ENCODE measurements around the gene SEC16A.
A peak's percentile ranks its signal among the peaks of the same experiment; 100 is the strongest.

SEC16A gene

GRCh38 chr9:136529516-136530460 lies 46.9 kb upstream of the SEC16A start:
- no peak overlapping the region for H3K4me3 ChIP-seq (ENCODE audit: insufficient read length, low read depth)
- TF ChIP-seq SUZ12 (IDR thresholded peaks at IDR 0.05; ENCODE audit: extremely low read depth, insufficient read depth, insufficient read length) = no peak
- no peak for TF ChIP-seq ZNF274 (IDR thresholded peaks at IDR 0.05; ENCODE audit: low read depth, low read length)
- TF ChIP-seq YY1 (IDR thresholded peaks at IDR 0.05; ENCODE audit: insufficient read depth, insufficient read length) = no peak
- H3K36me3 ChIP-seq (ENCODE audit: insufficient read depth, insufficient read length, low read length) = peaks cover 53% of the 10 kb centered on the region
- peaks cover 11% of the 10 kb centered on the region; the same call in 1 of the 2 replicates for H3K9me3 ChIP-seq (ENCODE audit: insufficient read depth, low read length)
- peaks cover 36% of the 10 kb centered on the region for H3K4me1 ChIP-seq (ENCODE audit: insufficient read depth, insufficient read length)
- DNase-seq (ENCODE audit: low read depth, low spot score) = no peak
- H3K27me3 ChIP-seq (ENCODE audit: insufficient read depth, insufficient read length) = no peaks in the 10 kb centered on the region
- peak overlapping the region; percentile 50 for H3K9ac ChIP-seq (ENCODE audit: insufficient read length, low read depth)

- H3K4me3 ChIP-seq (ENCODE audit: insufficient read length, low read depth) = no peak overlapping the region
- peaks cover 33% of the 10 kb centered on the region for H3K4me1 ChIP-seq (ENCODE audit: insufficient read depth, insufficient read length)
- no peak for TF ChIP-seq ZNF274 (IDR thresholded peaks at IDR 0.05; ENCODE audit: low read depth, low read length)
- no peak for TF ChIP-seq SUZ12 (IDR thresholded peaks at IDR 0.05; ENCODE audit: extremely low read depth, insufficient read depth, insufficient read length)
- no peak for TF ChIP-seq YY1 (IDR thresholded peaks at IDR 0.05; ENCODE audit: insufficient read depth, insufficient read length)
- H3K27me3 ChIP-seq (ENCODE audit: insufficient read depth, insufficient read length) = no peaks in the 10 kb centered on the region
- DNase-seq (ENCODE audit: low read depth, low spot score) = no peak
- H3K9ac ChIP-seq (ENCODE audit: insufficient read length, low read depth) = peak overlapping the region; percentile 21
- H3K9me3 ChIP-seq (ENCODE audit: insufficient read depth, low read length) = peaks cover 11% of the 10 kb centered on the region; the same call in 1 of the 2 replicates
- peaks cover 47% of the 10 kb centered on the region for H3K36me3 ChIP-seq (ENCODE audit: insufficient read depth, insufficient read length, low read length)
Observed at GRCh38 chr9:136528716-136529341, 46.0 kb upstream of the SEC16A start.

GRCh38 chr9:136527721-136528710 lies 45.2 kb upstream of the SEC16A start:
- no peak for DNase-seq (ENCODE audit: low read depth, low spot score)
- H3K9ac ChIP-seq (ENCODE audit: insufficient read length, low read depth) = no peak overlapping the region
- H3K9me3 ChIP-seq (ENCODE audit: insufficient read depth, low read length) = peaks cover 11% of the 10 kb centered on the region; the same call in 1 of the 2 replicates
- TF ChIP-seq YY1 (IDR thresholded peaks at IDR 0.05; ENCODE audit: insufficient read depth, insufficient read length) (no peak), ZNF274 (IDR thresholded peaks at IDR 0.05; ENCODE audit: low read depth, low read length) (no peak), SUZ12 (IDR thresholded peaks at IDR 0.05; ENCODE audit: extremely low read depth, insufficient read depth, insufficient read length) (no peak)
- peaks cover 33% of the 10 kb centered on the region for H3K4me1 ChIP-seq (ENCODE audit: insufficient read depth, insufficient read length)
- H3K36me3 ChIP-seq (ENCODE audit: insufficient read depth, insufficient read length, low read length) = peaks cover 49% of the 10 kb centered on the region
- H3K27me3 ChIP-seq (ENCODE audit: insufficient read depth, insufficient read length) = no peaks in the 10 kb centered on the region
- H3K4me3 ChIP-seq (ENCODE audit: insufficient read length, low read depth) = no peak overlapping the region

GRCh38 chr9:136527131-136527530 lies 44.3 kb upstream of the SEC16A start:
- H3K9ac ChIP-seq (ENCODE audit: insufficient read length, low read depth) = no peak overlapping the region
- H3K9me3 ChIP-seq (ENCODE audit: insufficient read depth, low read length) = peaks cover 11% of the 10 kb centered on the region; the same call in 1 of the 2 replicates
- no peak overlapping the region for H3K4me3 ChIP-seq (ENCODE audit: insufficient read length, low read depth)
- no peaks in the 10 kb centered on the region for H3K27me3 ChIP-seq (ENCODE audit: insufficient read depth, insufficient read length)
- peaks cover 30% of the 10 kb centered on the region for H3K4me1 ChIP-seq (ENCODE audit: insufficient read depth, insufficient read length)
- DNase-seq (ENCODE audit: low read depth, low spot score) = no peak
- TF ChIP-seq YY1 (IDR thresholded peaks at IDR 0.05; ENCODE audit: insufficient read depth, insufficient read length) = no peak
- no peak for TF ChIP-seq ZNF274 (IDR thresholded peaks at IDR 0.05; ENCODE audit: low read depth, low read length)
- TF ChIP-seq SUZ12 (IDR thresholded peaks at IDR 0.05; ENCODE audit: extremely low read depth, insufficient read depth, insufficient read length) = no peak
- H3K36me3 ChIP-seq (ENCODE audit: insufficient read depth, insufficient read length, low read length) = peaks cover 54% of the 10 kb centered on the region

DNA sequence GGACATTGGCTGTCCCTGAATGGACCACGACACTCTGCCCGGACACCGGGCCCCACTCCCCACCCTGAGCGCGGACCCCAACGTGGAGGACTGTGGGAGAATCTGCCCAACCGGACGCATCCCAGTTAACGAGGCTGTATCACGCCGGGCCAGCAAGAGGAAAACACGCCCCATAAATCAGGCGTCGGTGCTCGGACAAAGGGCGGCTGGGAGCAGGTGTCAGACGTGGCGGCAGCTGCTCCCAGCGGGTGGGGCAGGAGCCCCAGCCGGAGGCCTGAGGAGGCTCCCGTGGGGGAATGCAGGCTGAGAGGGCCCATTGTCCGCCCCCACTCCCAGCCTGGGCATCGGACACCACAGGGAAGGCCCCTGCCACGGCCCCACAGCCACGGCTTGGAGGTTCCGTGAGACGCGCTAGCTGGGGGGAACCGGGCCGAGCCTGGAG lies 43.8 kb upstream of the SEC16A start:
- H3K27me3 ChIP-seq (ENCODE audit: insufficient read depth, insufficient read length) = no peaks in the 10 kb centered on the region
- no peak overlapping the region for H3K9ac ChIP-seq (ENCODE audit: insufficient read length, low read depth)
- H3K4me1 ChIP-seq (ENCODE audit: insufficient read depth, insufficient read length) = peaks cover 25% of the 10 kb centered on the region
- peaks cover 56% of the 10 kb centered on the region for H3K36me3 ChIP-seq (ENCODE audit: insufficient read depth, insufficient read length, low read length)
- H3K9me3 ChIP-seq (ENCODE audit: insufficient read depth, low read length) = peaks cover 11% of the 10 kb centered on the region; the same call in 1 of the 2 replicates
- no peak for DNase-seq (ENCODE audit: low read depth, low spot score)
- no peak overlapping the region for H3K4me3 ChIP-seq (ENCODE audit: insufficient read length, low read depth)
- TF ChIP-seq SUZ12 (IDR thresholded peaks at IDR 0.05; ENCODE audit: extremely low read depth, insufficient read depth, insufficient read length) = no peak
- no peak for TF ChIP-seq YY1 (IDR thresholded peaks at IDR 0.05; ENCODE audit: insufficient read depth, insufficient read length)
- TF ChIP-seq ZNF274 (IDR thresholded peaks at IDR 0.05; ENCODE audit: low read depth, low read length) = no peak

DNA sequence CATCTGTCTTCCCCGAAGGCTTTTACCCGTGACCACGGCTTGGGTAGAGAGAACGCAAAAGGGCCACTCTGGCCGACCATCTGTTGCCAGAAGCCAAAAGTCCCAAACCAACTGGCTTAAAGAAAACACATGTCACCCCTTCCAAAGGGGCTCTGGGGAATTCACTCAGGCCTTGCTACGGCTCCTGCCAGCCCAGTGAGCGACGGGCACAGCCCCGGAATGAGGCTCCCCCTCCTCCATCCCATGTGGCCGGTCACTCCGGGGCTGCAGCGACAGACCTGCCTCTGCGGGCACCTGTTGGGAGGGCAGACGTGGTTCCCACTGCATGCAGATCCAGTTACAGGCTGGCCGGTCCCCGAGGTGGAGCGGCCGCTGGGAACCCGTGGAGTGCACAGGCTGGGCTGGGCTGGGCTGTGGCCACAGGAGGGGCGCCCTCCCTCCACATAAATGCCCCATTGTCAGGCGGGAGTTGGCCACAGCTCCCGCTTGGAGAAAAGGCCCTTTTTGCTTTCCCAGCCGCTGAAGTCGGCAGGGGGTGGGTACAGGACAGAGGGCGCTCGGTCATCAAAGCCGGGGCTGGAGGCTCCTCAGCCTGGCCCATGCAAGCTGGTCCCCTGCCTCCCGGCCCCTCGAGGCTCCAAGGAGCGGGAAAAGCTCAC lies 43.1 kb upstream of the SEC16A start:
- no peak for DNase-seq (ENCODE audit: low read depth, low spot score)
- H3K27me3 ChIP-seq (ENCODE audit: insufficient read depth, insufficient read length) = no peaks in the 10 kb centered on the region
- H3K9ac ChIP-seq (ENCODE audit: insufficient read length, low read depth) = no peak overlapping the region
- H3K4me1 ChIP-seq (ENCODE audit: insufficient read depth, insufficient read length) = peaks cover 20% of the 10 kb centered on the region
- peaks cover 11% of the 10 kb centered on the region; the same call in 1 of the 2 replicates for H3K9me3 ChIP-seq (ENCODE audit: insufficient read depth, low read length)
- no peak overlapping the region for H3K4me3 ChIP-seq (ENCODE audit: insufficient read length, low read depth)
- no peak for TF ChIP-seq SUZ12 (IDR thresholded peaks at IDR 0.05; ENCODE audit: extremely low read depth, insufficient read depth, insufficient read length)
- no peak for TF ChIP-seq YY1 (IDR thresholded peaks at IDR 0.05; ENCODE audit: insufficient read depth, insufficient read length)
- TF ChIP-seq ZNF274 (IDR thresholded peaks at IDR 0.05; ENCODE audit: low read depth, low read length) = no peak
- peaks cover 60% of the 10 kb centered on the region for H3K36me3 ChIP-seq (ENCODE audit: insufficient read depth, insufficient read length, low read length)
